OCI-LY1 (cell line): ENCODE data around the gene RNH1.

Experiments used
- H2AFZ ChIP-seq: fragments of 200-600 bp; sonication (generic), shearing (Covaris generic); 2 replicates; pipeline ENCODE4 v1.6.0; 2014; ENCODE audit warnings: antibody characterized with exemption, mild to moderate bottlenecking, low read length
- H3F3A ChIP-seq: fragments of 200-600 bp; sonication (generic), shearing (Covaris generic); 2 replicates; pipeline ENCODE4 v1.6.0; 2014; ENCODE audit warnings: mild to moderate bottlenecking, antibody characterized with exemption, low read length, moderate library complexity; ENCODE audit not compliant: insufficient read depth
- H3K27ac ChIP-seq: fragments of 200-600 bp; sonication (generic); 2 replicates; pipeline ENCODE4 v1.5.1; 2014; ENCODE audit warnings: low read length, mixed run types, mild to moderate bottlenecking, low read depth; ENCODE audit not compliant: poor library complexity, severe bottlenecking
- H3K27me3 ChIP-seq: fragments of 200-600 bp; sonication (generic); 2 replicates; pipeline ENCODE4 v1.6.0; 2014; ENCODE audit warnings: antibody characterized with exemption, mild to moderate bottlenecking, low read length, moderate library complexity; ENCODE audit not compliant: insufficient read depth
- H3K36me3 ChIP-seq: fragments of 200-600 bp; sonication (generic); 2 replicates; pipeline ENCODE4 v1.6.1; 2014; ENCODE audit warnings: mild to moderate bottlenecking, antibody characterized with exemption, low read length, moderate library complexity, mixed read lengths; ENCODE audit not compliant: insufficient read depth
- H3K4me1 ChIP-seq: fragments of 200-600 bp; sonication (generic); 2 replicates; pipeline ENCODE4 v1.5.1; 2014; ENCODE audit warnings: mild to moderate bottlenecking, low read length, moderate library complexity; ENCODE audit not compliant: insufficient read depth, severe bottlenecking
- H3K4me2 ChIP-seq: fragments of 200-600 bp; sonication (generic), shearing (Covaris generic); 2 replicates; pipeline ENCODE4 v1.6.1; 2014; ENCODE audit warnings: low read length
- H3K4me3 ChIP-seq: fragments of 200-600 bp; sonication (generic); 2 replicates; pipeline ENCODE4 v1.5.1; 2014; ENCODE audit warnings: low read length, low read depth, mild to moderate bottlenecking, mixed read lengths; ENCODE audit not compliant: poor library complexity, severe bottlenecking
- H3K79me2 ChIP-seq: fragments of 200-600 bp; shearing (Covaris generic); 2 replicates; pipeline ENCODE4 v1.6.1; 2016; ENCODE audit warnings: mixed run types, low read length, mixed read lengths; ENCODE audit not compliant: insufficient read depth
- H3K9ac ChIP-seq: fragments of 200-600 bp; sonication (generic), shearing (Covaris generic); 2 replicates; pipeline ENCODE4 v1.6.1; 2014; ENCODE audit warnings: mild to moderate bottlenecking, low read length, mixed read lengths
- H3K9me2 ChIP-seq: fragments of 200-600 bp; sonication (generic), shearing (Covaris generic); 2 replicates; pipeline ENCODE4 v1.6.1; 2014; ENCODE audit warnings: low read depth, mild to moderate bottlenecking, low read length, mixed read lengths
- H3K9me3 ChIP-seq: fragments of 200-600 bp; shearing (Covaris generic); 2 replicates; pipeline ENCODE4 v1.6.1; 2014; ENCODE audit warnings: low read length, mixed read lengths
- H4K20me1 ChIP-seq: fragments of 200-600 bp; sonication (generic), shearing (Covaris generic); 2 replicates; pipeline ENCODE4 v1.6.0; 2016; ENCODE audit warnings: mild to moderate bottlenecking, low read length; ENCODE audit not compliant: insufficient read depth
- EZH2 ChIP-seq: fragments of 200-600 bp; sonication (generic), shearing (Covaris generic); IDR thresholded peaks from 2 replicates; pipeline ENCODE4 v1.8.0; 2017; ENCODE audit warnings: borderline replicate concordance, mixed run types, mild to moderate bottlenecking, antibody characterized with exemption, low read length, moderate library complexity, mixed read lengths
- TF ChIP-seq, protein P1 (sequence below): fragments of 200-600 bp; sonication (generic), shearing (Covaris generic); IDR thresholded peaks from 2 replicates; pipeline ENCODE4 v1.5.1; 2017; ENCODE audit warnings: mild to moderate bottlenecking, antibody characterized with exemption, low read length, moderate library complexity, mixed read lengths

The RNH1 gene

DNA sequence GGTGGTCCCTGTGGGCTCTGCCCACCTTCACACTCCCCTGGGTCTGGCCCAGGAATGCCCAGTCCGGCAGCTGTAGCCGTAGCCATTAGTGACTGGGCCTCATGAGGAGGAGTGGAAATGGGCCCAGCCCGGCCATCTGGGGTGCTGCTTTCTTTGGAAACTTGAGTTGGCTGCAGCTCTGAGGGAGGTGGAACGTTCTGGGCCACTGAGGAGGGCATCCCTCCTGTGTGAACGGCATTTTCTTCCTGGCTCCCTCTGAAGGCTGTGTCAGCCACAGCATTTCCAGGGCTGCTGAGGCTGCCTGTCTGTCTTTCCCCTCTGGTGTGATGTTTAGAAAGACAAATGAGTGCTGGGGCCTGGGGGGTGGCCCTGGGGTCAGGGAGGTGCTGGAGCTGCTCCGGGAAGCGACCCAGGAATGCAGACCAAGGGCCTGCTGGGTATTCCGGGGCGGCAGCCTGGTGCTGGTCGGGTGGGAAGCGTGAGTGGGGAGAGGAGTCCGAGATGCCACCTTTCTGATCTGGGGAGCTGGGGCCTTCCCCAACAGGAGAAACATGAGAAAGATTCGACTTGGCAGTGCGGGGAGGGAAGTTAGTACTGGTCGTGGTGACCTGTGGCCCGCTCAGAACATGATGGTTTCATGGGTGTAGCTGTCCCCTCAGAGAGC is 29.9 kb downstream of the RNH1 start:
- H3K9me3 ChIP-seq: no peaks in the 10 kb centered on the region
- no peak for TF ChIP-seq EZH2
- TF ChIP-seq, protein P1, sequence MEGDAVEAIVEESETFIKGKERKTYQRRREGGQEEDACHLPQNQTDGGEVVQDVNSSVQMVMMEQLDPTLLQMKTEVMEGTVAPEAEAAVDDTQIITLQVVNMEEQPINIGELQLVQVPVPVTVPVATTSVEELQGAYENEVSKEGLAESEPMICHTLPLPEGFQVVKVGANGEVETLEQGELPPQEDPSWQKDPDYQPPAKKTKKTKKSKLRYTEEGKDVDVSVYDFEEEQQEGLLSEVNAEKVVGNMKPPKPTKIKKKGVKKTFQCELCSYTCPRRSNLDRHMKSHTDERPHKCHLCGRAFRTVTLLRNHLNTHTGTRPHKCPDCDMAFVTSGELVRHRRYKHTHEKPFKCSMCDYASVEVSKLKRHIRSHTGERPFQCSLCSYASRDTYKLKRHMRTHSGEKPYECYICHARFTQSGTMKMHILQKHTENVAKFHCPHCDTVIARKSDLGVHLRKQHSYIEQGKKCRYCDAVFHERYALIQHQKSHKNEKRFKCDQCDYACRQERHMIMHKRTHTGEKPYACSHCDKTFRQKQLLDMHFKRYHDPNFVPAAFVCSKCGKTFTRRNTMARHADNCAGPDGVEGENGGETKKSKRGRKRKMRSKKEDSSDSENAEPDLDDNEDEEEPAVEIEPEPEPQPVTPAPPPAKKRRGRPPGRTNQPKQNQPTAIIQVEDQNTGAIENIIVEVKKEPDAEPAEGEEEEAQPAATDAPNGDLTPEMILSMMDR: no peak
- no peak overlapping the region for H3K4me2 ChIP-seq
- no peak overlapping the region for H3K9ac ChIP-seq
- peaks cover 7% of the 10 kb centered on the region for H3K36me3 ChIP-seq
- no peak overlapping the region for H2AFZ ChIP-seq
- no peaks in the 10 kb centered on the region for H4K20me1 ChIP-seq
- no peaks in the 10 kb centered on the region for H3K4me1 ChIP-seq
- H3K27me3 ChIP-seq: no peaks in the 10 kb centered on the region
- H3K9me2 ChIP-seq: no peaks in the 10 kb centered on the region
- H3K4me3 ChIP-seq: no peak overlapping the region
- no peaks in the 10 kb centered on the region for H3K79me2 ChIP-seq
- H3F3A ChIP-seq: no peaks in the 10 kb centered on the region
- no peak overlapping the region for H3K27ac ChIP-seq

DNA sequence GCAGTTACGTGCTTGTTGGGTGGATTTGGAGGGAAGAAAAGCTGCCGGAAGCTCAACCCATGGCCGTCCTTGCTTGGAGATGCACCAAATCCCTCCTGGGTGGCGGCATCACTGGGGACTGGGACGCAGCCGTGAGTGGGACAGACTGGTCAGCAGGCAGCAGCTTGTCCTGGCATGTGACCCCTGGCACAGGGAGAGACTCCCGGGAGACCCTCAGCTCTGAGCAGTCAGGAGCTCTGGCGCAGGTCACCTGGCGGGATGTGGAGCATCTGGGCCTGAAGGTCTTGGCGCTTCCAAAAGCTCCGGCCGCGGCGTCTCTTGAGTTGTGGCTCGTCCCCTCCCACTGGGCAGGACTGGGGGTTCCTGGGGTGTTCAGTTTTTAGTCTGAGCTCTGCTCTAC is 30.6 kb downstream of the RNH1 start:
- Histone ChIP-seq H3K4me1 (no peaks in the 10 kb centered on the region), H3K27ac (no peak overlapping the region), H3K27me3 (no peaks in the 10 kb centered on the region), H3K9ac (no peak overlapping the region), H3K9me3 (no peaks in the 10 kb centered on the region), H3K79me2 (no peaks in the 10 kb centered on the region), H3K4me2 (no peak overlapping the region), H3K4me3 (no peak overlapping the region), H3F3A (no peaks in the 10 kb centered on the region), H3K36me3 (peaks cover 7% of the 10 kb centered on the region), H4K20me1 (no peaks in the 10 kb centered on the region), H2AFZ (no peak overlapping the region), H3K9me2 (no peaks in the 10 kb centered on the region)
- TF ChIP-seq, protein P1: no peak
- no peak for TF ChIP-seq EZH2

DNA sequence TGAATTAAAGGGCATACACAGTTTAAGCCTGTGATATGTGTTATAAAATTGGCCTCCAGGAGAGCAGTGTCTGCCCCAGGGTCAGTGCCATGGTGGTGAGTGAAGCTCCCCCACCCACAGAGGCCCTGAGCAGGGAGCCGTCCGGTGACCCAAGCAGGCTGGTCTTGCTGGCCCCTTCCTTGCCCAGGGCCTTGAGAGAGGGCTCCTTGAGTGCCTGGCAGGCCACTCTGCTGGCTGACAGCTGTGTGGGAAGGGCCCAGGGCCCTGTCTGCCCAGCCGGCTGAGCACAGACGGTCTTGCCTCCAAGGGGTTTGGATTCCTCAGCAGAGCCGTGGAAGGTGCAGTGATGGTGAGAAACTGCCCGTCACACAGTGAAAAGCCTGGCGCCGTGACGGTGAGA is 31.1 kb downstream of the RNH1 start:
- Histone ChIP-seq H3K36me3 (peaks cover 7% of the 10 kb centered on the region), H3K79me2 (no peaks in the 10 kb centered on the region), H3K9me3 (no peaks in the 10 kb centered on the region), H3K9ac (no peak overlapping the region), H3K4me1 (no peaks in the 10 kb centered on the region), H3K27me3 (no peaks in the 10 kb centered on the region), H3F3A (no peaks in the 10 kb centered on the region), H3K27ac (no peak overlapping the region), H3K4me3 (no peak overlapping the region), H2AFZ (no peak overlapping the region), H3K9me2 (no peaks in the 10 kb centered on the region), H3K4me2 (no peak overlapping the region), H4K20me1 (no peaks in the 10 kb centered on the region)
- no peak for TF ChIP-seq EZH2
- TF ChIP-seq, protein P1: no peak
